Measurements from ENCODE around the gene DSP. TPM values are rescaled to one million over a fixed set of nuclear protein-coding genes. Genes with fewer than 3 reads are reported as not detected.

Gene DSP
- polyA plus RNA-seq, 1 donor from 2014 or later, result 0.05 TPM

GRCh38 chr6:7502743-7503142, 38.7 kb upstream of the DSP start:
- Histone ChIP-seq H3K27me3 (ENCODE audit: insufficient read depth, low read depth, low read length) (no peaks in the 10 kb centered on the region), H2AFZ (ENCODE audit: low read depth, low read length) (no peak overlapping the region), H3K4me2 (ENCODE audit: low read length) (no peak overlapping the region), H3K36me3 (ENCODE audit: insufficient read depth, low read length) (no peaks in the 10 kb centered on the region), H3K79me2 (replicated peaks; ENCODE audit: insufficient read depth, low read length) (no peaks in the 10 kb centered on the region), H3K9me3 (ENCODE audit: low read length) (no peaks in the 10 kb centered on the region), H3K9ac (ENCODE audit: low read length) (no peak overlapping the region), H3K4me3 (ENCODE audit: low read length) (no peak overlapping the region), H3F3A (ENCODE audit: insufficient read depth, low read length, poor library complexity, severe bottlenecking) (no peaks in the 10 kb centered on the region), H3K27ac (ENCODE audit: low read length) (no peak overlapping the region), H4K20me1 (ENCODE audit: insufficient read depth) (no peaks in the 10 kb centered on the region), H3K9me2 (ENCODE audit: insufficient read depth, low read length) (no peaks in the 10 kb centered on the region)
- no peak for TF ChIP-seq TAF1 (IDR thresholded peaks at IDR 0.05; ENCODE audit: low read depth)
- no peak for TF ChIP-seq SMC3 (conservative IDR thresholded peaks at IDR 0.05; ENCODE audit: poor library complexity)
- no peak for TF ChIP-seq POLR2AphosphoS5 (IDR thresholded peaks at IDR 0.05)
- TF ChIP-seq CTCF (IDR thresholded peaks at IDR 0.05; ENCODE audit: poor library complexity, severe bottlenecking), result no peak
- TF ChIP-seq EZH2 (IDR thresholded peaks at IDR 0.05; ENCODE audit: borderline replicate concordance, insufficient read depth, low read length, poor library complexity, severe bottlenecking), result no peak
- TF ChIP-seq MXI1 (conservative IDR thresholded peaks at IDR 0.05; ENCODE audit: poor library complexity, severe bottlenecking), result no peak
- no peak for TF ChIP-seq EP300 (conservative IDR thresholded peaks at IDR 0.05; ENCODE audit: poor library complexity, severe bottlenecking)
- TF ChIP-seq RAD21 (conservative IDR thresholded peaks at IDR 0.05), result no peak
- no peak for TF ChIP-seq REST (IDR thresholded peaks at IDR 0.05; ENCODE audit: borderline replicate concordance)

DNA sequence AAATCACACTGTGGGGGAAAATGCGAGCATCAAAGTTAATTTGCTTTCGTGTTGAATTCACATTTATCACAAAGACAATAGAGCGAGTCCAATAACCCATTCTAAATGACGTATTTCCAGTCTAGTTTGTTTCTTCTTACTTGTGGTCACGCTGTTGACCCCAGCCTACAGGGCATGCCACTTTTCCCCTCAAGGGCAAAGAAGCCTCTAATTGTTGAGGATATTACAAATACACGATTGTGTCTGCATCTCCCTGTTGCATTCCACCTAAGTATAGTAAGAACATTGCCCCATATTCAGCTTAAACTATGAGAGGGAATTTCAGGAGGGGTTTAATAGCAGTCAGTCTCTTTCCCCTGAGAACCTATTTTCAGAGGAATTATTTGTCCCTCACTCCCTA, 37.4 kb upstream of the DSP start:
- Histone ChIP-seq H3K27me3 (ENCODE audit: insufficient read depth, low read depth, low read length) (no peaks in the 10 kb centered on the region), H3F3A (ENCODE audit: insufficient read depth, low read length, poor library complexity, severe bottlenecking) (no peaks in the 10 kb centered on the region), H3K79me2 (replicated peaks; ENCODE audit: insufficient read depth, low read length) (no peaks in the 10 kb centered on the region), H4K20me1 (ENCODE audit: insufficient read depth) (no peaks in the 10 kb centered on the region), H3K4me2 (ENCODE audit: low read length) (no peak overlapping the region), H3K9me2 (ENCODE audit: insufficient read depth, low read length) (no peaks in the 10 kb centered on the region), H3K9me3 (ENCODE audit: low read length) (no peaks in the 10 kb centered on the region), H3K36me3 (ENCODE audit: insufficient read depth, low read length) (no peaks in the 10 kb centered on the region), H2AFZ (ENCODE audit: low read depth, low read length) (no peak overlapping the region), H3K4me3 (ENCODE audit: low read length) (no peak overlapping the region), H3K27ac (ENCODE audit: low read length) (no peak overlapping the region), H3K9ac (ENCODE audit: low read length) (no peak overlapping the region)
- TF ChIP-seq RAD21 (conservative IDR thresholded peaks at IDR 0.05) (no peak), EZH2 (IDR thresholded peaks at IDR 0.05; ENCODE audit: borderline replicate concordance, insufficient read depth, low read length, poor library complexity, severe bottlenecking) (no peak), REST (IDR thresholded peaks at IDR 0.05; ENCODE audit: borderline replicate concordance) (no peak), MXI1 (conservative IDR thresholded peaks at IDR 0.05; ENCODE audit: poor library complexity, severe bottlenecking) (no peak), SMC3 (conservative IDR thresholded peaks at IDR 0.05; ENCODE audit: poor library complexity) (no peak), POLR2AphosphoS5 (IDR thresholded peaks at IDR 0.05) (no peak), EP300 (conservative IDR thresholded peaks at IDR 0.05; ENCODE audit: poor library complexity, severe bottlenecking) (no peak), TAF1 (IDR thresholded peaks at IDR 0.05; ENCODE audit: low read depth) (no peak)

Measured in neural cell (in vitro differentiated cells).